ENCODE results near the gene SEC31B. TPM values are rescaled to one million over a fixed set of nuclear protein-coding genes. Genes with fewer than 3 reads are reported as not detected.

SEC31B gene, protein sequence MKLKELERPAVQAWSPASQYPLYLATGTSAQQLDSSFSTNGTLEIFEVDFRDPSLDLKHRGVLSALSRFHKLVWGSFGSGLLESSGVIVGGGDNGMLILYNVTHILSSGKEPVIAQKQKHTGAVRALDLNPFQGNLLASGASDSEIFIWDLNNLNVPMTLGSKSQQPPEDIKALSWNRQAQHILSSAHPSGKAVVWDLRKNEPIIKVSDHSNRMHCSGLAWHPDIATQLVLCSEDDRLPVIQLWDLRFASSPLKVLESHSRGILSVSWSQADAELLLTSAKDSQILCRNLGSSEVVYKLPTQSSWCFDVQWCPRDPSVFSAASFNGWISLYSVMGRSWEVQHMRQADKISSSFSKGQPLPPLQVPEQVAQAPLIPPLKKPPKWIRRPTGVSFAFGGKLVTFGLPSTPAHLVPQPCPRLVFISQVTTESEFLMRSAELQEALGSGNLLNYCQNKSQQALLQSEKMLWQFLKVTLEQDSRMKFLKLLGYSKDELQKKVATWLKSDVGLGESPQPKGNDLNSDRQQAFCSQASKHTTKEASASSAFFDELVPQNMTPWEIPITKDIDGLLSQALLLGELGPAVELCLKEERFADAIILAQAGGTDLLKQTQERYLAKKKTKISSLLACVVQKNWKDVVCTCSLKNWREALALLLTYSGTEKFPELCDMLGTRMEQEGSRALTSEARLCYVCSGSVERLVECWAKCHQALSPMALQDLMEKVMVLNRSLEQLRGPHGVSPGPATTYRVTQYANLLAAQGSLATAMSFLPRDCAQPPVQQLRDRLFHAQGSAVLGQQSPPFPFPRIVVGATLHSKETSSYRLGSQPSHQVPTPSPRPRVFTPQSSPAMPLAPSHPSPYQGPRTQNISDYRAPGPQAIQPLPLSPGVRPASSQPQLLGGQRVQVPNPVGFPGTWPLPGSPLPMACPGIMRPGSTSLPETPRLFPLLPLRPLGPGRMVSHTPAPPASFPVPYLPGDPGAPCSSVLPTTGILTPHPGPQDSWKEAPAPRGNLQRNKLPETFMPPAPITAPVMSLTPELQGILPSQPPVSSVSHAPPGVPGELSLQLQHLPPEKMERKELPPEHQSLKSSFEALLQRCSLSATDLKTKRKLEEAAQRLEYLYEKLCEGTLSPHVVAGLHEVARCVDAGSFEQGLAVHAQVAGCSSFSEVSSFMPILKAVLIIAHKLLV
- 1.8 and 4.5 TPM in 2 replicates for total RNA-seq

DNA sequence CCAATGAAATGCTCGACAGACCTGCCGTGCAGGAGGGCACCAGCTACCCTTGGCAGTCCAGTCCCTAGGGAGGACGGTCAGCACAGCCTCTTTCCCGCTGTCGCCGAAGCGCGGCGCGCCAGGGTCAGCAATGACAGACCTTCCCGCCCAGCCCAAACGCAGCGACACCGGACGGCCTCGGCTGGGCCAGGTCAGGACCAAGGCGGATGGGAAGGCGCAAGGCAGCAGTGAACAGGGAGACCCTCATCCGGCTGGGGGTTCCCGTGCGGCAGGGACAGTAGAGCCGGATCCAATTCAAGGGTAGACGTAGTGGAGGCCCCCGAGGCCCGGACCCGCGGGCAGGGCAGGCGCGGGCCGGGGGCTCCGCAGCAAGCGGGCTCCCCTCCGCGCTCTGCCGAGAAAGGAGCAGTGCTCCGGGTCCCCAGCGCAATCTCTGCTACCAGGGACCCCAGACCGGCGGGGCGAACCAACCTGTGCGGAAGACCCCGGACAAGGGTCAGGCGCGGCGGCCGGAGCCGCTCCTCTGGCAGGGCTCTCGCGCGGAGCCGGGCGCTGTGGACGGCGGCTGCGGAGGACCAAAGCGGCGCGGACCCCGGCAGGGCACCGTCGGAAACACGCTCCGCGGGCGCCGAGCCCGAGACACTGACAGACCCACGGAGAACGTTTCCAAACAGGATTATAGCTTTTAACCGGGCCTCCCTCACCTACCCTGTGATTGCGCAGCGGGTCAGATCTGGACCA is at the start of gene SEC31B:
Gene SEC31B, minus strand, starts transcription at position 551 of the 741 bp plus-strand sequence. CDS start 2,909 bp downstream, outside the sequence.

DNA sequence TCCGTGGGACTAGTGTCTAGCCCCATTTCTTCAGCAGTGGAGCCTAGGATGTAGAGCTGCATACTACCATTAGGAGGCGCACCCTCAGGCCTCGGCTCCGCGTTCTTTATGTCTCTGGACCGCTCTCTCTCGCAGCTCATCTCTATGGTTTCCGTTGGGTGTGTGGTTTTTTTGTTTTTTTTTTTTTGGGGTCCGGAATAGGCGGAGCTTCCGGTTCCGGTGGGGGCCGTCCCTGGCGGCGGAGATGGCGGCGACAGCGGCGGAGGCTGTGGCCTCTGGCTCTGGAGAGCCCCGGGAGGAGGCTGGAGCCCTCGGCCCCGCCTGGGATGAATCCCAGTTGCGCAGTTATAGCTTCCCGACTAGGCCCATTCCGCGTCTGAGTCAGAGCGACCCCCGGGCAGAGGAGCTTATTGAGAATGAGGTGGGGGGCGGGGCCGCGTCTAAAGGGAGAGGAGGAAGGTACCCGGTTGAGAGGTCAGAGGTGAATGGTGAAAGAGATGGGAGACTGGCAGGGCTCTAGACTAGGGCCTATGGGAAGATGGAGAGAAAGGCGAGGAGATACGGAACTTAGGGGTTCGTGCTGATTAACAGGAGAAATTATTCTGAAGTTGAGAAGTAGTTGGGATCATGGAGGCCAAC is 16.2 kb upstream of the SEC31B start, which contains the start of gene HIF1AN:
Gene HIF1AN, plus strand, starts transcription at position 229 of the 639 bp plus-strand sequence. Its CDS starts 16 bp downstream, at position 245.

DNA sequence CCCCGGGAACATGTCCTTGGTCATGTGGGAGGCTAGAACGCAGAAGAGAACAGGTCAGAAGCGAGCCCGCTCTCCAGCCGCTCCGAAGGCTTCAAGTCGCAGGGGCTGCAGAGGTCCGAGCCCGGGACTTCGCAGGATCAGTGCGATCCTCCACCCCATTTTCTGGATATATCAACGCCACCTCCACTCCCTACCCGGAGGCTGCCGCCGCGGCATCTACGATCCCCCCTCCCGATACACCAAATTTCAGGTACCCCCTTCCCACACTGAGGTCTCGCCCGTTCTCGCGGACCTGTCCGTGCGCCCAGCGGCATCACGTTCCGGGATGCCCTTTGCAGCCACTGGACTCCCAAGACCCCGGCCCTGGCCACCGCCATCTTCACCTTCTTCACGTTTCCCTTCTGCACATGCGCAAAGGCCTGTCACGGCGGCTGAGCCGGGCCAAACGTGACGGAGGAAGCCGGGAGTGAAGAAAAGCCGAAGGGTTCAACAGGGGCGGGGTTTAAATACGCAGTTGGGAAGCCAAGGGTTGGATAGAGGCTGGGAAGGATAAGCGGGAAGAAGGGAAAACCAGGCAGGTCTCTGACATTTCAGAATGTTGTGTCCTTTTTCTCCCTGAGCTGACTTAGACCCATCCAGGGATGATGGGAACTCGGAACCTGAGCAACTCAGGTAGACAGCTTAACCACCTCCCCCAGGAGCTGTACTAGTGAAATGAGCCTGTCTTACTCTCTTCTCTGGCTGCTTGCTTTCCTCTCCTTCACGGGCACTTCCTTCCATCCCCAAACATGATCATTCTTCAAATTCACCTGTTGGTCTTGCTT is 10.0 kb upstream of the SEC31B start, which contains the start of gene NDUFB8:
Gene NDUFB8, minus strand, starts transcription at position 397 of the 824 bp plus-strand sequence. Its CDS starts 20 bp downstream, at position 377.

DNA sequence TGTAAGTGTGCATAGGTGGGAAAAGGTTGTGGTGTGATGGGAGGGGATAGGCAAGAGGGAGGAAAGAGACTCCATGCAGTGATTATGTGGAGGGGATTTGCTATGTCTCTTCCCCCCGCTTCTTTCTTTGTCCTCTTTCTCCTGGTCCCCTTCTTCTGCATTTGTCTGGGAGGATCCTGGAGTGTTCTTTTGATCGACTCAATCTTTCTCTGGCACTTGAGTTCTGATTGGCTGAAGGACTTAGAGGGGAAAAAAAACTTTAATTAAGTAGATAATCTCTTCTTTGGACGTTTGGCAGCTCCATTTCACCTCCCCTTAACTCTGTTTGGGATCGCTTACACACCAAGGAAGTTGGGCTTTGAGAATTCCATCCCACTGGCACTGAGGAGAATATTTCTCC is 57.0 kb downstream of the SEC31B start, which contains the start of gene WNT8B:
Gene WNT8B, plus strand, starts transcription at position 301 of the 400 bp plus-strand sequence. CDS start 160 bp downstream, outside the sequence.

Other genes starting within 250 kb of the SEC31B start
- 21.2 and 25.5 TPM in 2 replicates for gene BLOC1S2, start 233.2 kb downstream of the SEC31B start, total RNA-seq
- gene PKD2L1, start 189.6 kb downstream of the SEC31B start, total RNA-seq: not detected in 2 replicates
- 143 and 452 TPM in 2 replicates for gene SCD, start 172.6 kb downstream of the SEC31B start, total RNA-seq
- gene WNT8B, start 56.9 kb downstream of the SEC31B start, total RNA-seq: not detected in 2 replicates
- 200 and 203 TPM in 2 replicates for gene NDUFB8, start 10.0 kb upstream of the SEC31B start, total RNA-seq
- 4.3 and 8.7 TPM in 2 replicates for gene HIF1AN, start 16.1 kb upstream of the SEC31B start, total RNA-seq
- not detected in 2 replicates for gene PAX2, start 225.7 kb upstream of the SEC31B start, total RNA-seq